HG03565 (cell line): ENCODE results near the gene NRSN2.
A peak's percentile ranks its signal among the peaks of the same experiment; 100 is the strongest.
"Not testable (repeated sequence)": the region's sequence is repeated elsewhere in the genome, so short reads cannot be mapped to it uniquely, and the experiment has no call there.

Experiments
- ATAC-seq: cut with Tn5 transposase; IDR thresholded peaks from one replicate; pipeline ENCODE4 v1.9.1; 2021; ENCODE audit warnings: mild to moderate bottlenecking, moderate library complexity; ENCODE audit not compliant: unreplicated experiment

The NRSN2 gene

DNA sequence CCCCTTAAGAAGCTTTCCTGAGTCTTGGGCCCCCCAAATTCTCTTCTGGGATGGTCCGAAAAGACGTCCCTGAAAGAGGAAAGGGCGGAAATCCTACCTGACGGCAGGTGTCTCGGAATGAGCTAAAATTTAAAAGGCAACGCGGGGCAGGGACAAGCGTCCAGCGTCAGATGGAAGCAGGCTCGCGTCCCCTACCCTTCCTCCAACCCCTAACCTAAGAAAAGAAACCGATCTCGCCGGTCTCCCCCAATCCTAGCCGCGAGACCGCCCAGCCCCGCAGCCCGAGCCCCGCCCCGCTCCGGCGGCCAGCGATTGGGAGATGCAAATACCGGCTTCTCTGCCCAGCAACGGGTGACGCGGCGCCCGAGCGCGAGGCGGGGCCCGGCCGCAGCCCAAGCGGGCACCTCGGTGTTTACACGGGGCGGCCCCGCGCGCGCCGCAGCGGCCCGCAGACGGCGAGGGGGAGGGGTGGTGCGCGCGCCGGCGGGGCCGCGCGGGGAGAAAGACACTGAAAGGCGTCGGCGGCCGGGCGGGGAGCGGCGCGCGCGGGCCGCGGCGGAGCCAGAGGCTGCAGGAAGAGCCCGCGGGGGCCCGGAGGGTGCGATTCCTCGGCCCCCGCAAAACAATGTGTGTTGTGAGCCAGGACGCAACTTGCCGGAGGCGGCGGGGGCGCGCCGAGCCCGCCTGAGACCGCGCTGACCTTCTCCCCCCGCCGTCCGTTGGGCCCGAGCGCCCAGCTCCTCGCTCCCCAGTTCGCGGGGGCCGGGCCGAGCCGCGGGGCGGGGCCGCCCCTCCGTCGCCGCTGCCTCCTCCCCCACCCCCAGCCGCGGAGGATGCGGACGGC lies 21.6 kb upstream of the NRSN2 start, which contains the start of gene SOX12:
SOX12 (plus strand) TSS at position 508 of the 844 bp plus-strand sequence. CDS start 373 bp downstream, outside the sequence.
- ATAC-seq: peak; percentile 69

DNA sequence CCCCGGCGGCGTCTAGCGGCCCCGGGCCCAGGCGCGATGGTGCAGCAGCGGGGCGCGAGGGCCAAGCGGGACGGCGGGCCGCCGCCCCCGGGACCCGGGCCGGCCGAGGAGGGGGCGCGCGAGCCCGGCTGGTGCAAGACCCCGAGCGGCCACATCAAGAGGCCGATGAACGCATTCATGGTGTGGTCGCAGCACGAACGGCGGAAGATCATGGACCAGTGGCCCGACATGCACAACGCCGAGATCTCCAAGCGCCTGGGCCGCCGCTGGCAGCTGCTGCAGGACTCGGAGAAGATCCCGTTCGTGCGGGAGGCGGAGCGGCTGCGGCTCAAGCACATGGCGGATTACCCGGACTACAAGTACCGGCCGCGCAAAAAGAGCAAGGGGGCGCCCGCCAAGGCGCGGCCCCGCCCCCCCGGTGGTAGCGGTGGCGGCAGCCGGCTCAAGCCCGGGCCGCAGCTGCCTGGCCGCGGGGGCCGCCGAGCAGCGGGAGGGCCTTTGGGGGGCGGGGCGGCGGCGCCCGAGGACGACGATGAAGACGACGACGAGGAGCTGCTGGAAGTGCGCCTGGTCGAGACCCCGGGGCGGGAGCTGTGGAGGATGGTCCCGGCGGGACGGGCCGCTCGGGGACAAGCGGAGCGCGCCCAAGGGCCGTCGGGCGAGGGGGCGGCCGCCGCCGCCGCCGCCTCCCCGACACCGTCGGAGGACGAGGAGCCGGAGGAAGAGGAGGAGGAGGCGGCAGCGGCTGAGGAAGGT lies 20.8 kb upstream of the NRSN2 start:
- ATAC-seq: no peak

DNA sequence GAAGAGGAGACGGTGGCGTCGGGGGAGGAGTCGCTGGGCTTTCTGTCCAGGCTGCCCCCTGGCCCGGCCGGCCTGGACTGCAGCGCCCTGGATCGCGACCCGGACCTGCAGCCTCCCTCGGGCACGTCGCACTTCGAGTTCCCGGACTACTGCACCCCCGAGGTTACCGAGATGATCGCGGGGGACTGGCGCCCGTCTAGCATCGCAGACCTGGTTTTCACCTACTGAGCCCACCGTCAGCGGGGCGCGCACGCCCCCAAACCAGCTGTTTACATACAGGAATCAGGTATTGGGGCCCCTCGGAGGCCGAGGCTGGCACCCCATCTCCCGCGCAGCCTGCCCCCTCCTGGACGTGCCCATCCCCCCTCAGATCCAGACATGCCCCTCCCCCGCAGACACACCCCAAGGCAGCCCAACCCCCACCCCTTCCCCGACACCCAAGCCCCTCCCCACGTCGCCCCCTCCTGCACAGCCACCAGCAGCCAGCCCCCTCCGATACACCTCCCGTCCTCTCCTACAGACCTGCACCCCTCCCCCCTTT lies 20.2 kb upstream of the NRSN2 start:
- no peak for ATAC-seq

DNA sequence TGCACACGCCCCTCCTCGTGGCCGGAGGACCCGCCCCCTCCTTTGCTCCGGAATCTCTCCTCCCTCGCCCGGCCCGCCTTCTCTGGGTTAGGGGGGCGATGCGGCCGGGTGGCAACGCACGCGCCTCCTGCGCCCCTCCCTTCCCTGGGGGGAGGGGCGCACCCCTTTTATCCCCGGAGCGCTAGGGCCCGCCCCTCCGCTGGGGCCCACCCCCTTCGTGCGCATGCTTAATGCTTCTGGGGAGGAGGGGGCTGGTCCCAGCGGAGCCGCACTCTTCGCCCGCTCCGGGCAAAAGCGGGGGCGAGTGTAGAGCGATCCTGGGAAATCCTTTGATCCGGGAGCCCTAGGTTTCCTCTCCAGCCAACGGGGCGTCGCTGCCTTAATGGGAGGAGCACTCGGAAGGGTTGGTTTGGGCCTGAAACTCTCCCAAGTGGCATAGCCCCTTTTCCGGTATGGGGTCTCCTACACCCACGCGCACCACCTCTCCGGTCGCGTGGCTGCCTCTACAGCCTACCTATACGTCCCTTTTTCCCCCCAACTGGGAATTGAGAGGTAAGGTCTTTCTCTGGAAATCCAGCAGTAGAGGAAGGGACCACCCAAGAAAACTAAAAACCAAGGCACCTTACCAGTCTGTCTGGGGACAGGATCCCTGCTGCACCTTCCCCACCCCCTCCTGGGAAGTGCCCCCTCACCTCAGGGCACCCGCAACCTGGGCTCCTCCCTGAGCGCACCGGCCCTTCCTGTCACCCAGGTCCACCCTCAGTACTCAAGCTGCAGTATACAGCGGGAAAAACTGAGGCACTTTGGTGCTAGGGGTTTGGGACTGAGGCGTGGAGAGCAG lies 19.5 kb upstream of the NRSN2 start:
- no peak for ATAC-seq

DNA sequence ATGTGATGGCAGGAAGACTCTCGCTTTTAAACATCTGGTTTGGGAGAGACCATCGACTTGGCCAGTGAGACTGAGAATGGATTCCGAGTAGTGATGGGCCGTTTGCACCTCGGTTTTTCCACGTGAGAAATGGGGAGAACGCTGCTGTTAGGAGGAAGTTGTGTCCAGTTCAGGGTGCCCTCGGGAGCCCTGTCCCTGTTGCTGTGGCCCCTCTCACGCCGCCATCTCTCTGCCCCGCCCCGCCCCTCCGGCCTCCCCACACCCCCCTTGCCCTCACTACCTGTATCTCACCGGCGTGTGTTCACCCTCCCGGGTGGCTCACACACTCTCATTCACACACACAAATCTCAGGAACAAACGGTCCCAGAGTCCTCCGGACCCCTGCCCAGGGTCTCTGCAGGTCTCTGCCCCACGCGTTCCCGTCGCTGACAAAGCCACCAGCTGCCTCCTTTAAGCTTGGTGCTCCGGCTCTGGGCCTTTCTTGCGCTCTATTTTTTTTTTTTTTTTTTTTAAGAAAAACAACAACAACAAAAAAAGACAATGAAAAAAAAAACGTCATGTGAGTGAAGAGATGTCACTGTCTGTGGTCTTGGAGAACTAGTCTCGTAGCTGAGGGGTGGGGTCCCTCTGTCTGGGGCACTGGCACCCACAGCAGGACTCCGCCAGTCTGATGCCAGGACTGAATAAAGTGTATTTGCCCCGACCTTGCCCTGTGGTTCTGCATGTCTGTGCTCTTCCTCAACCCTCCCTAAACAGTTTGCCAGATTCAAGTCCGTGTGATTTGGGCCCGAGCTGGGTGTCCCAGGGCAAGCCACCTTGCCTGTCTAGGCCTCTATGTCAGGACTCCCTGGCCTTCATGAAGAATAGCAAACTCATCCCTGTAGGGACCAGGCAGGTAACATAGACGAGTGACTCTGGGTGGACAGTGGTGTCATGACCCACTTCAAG lies 18.6 kb upstream of the NRSN2 start:
- no peak for ATAC-seq

DNA sequence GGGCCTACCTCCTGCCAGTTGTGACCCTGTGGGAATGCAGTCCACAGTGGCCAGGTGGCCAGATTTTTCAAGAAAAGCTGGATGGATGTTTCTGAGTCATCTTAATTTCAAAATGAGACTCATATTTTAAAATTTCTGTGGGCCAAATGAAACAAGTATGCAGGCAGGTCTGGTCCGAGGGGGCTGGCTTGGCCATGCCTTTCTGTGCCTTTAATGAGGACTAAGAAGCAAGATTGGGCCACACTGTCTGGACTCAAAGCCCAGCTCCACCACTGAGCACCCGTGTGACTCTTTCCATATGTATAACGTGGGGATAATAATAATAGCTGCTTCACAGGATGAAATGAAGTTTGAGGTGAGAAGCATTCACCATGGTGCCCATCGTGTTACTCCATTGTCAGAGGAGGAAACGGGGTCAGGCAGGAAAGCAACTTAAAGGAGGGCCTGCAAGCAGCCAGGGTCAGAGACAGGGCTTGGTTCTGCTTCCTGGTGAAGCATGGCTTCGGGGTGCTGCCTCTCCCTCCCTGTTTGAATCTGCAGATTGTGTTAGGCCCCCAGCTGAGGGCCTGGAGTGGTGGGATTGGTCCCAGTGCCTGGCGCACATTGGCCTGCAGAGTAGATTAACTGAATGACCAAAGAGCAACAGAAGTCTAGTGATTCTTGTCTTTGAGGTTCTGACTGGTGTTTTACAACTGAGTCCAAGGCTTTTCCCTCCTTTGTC lies 17.8 kb upstream of the NRSN2 start:
- no peak for ATAC-seq

DNA sequence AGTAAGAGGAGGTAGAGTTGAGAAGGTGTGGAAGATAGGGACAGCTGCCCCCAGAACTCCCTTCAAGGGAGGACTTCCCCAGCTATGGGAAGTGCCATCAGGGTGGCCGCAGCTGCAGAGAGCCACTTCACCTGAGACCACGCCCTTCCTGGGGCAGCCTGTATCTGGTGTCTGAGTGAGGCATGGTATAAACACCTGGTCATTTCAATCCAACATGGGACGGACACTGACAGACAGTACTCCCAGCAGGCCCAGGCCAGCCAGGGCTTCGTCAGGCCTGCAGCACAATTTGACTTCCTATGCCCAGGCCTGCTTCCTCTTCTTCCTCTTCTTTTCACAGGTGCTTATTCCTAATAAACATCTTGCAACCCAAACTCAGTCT lies 17.1 kb upstream of the NRSN2 start:
- no peak for ATAC-seq

DNA sequence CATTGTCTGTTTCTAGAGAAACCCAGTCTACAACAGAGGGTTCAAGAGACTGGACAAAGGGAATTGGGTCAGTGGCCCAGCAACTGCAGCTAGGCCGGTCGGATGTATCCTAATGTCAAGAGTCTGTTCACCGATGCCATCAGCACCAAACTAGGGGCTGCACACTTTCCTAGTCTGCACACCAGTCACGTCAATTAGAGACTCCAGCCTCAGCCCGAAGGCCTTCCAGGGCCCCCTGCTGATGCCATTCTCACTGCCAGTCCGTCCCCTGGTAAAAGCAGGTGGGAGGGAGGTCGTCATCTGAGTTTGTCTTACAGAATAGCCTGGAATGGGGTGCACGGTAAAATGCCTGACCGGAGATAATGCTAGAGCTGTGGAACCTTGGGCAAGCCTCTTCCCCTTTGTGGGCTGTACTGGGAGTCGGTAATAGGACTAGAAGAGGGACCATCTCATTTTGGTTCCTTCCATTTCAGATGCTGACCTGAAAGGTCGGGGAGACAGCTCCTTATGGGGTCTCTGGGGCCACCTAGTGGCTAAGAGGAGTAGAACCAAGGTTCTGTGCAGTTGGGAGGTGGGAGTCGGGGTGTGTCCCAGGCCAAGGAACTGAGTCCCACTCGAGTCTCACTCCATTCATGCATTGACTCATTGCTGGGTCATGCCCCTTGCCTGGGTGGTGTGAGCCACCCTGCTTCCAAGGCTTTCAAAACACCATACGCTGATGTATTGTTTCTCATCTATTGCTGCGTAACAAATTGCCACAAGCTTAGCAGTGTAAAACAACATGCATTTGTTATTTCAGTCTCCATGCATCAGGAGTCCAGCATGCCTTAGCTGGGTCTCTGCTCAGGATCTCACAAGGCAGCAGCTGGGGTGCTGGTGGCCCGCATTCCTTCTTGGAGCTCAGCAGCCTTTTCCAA lies 16.4 kb upstream of the NRSN2 start:
- ATAC-seq: peak; percentile 33

DNA sequence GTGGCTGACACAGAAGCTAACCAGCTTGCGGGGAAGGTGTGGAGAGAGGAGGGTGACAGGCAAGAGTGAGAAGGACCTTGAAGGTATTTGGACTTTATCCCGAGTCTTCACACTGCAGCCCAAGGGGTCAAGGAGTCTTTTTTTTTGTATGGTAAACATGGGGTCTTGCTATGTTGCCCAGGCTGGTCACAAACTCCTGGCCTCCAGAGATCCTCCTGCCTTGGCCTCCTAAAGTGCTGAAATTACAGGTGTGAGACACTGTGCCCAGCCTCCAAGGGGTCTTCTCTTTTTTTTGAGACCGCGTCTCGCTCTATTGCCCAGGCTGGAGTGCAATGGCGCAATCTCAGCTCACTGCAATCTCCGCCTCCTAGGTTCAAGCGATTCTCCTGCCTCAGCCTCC lies 12.3 kb upstream of the NRSN2 start:
- no peak for ATAC-seq

DNA sequence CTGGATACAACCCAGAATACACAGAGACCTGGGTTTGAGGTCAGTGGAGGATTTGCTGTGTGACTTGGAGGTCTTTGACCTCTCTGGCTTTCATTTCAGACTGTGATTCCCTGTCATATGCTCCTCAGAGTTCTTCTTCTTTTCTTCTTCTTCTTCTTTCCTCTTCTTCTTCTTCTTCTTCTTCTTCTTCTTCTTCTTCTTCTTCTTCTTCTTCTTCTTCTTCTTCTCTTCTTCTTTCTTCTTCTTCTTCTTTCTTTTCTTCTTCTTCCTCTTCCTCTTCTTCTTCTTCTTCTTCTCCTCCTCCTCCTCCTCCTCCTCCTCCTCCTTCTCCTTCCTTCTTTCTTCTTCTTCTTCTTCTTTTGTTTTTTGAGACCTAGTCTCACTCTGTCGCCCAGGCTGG lies 10.9 kb upstream of the NRSN2 start:
- not testable (repeated sequence) for ATAC-seq

DNA sequence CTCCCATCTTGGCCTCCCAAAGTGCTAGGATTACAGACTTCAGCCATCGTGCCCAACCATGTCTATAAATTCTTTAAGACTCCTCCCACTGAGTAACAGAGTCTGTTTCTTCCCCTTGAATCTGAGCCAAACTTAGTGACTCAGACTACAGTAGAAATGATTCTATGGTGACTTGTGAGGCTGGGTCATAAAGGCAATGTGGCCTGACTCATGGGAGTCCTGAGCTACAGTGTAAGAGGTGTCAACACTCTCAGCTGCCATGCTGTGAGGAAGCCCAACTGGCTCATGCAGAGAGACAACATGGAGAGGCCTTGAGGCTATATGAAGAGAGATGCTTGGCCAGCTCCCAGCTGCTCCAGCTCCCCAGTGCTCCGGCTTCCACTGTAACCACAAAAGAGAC lies 5.2 kb upstream of the NRSN2 start:
- ATAC-seq: no peak

DNA sequence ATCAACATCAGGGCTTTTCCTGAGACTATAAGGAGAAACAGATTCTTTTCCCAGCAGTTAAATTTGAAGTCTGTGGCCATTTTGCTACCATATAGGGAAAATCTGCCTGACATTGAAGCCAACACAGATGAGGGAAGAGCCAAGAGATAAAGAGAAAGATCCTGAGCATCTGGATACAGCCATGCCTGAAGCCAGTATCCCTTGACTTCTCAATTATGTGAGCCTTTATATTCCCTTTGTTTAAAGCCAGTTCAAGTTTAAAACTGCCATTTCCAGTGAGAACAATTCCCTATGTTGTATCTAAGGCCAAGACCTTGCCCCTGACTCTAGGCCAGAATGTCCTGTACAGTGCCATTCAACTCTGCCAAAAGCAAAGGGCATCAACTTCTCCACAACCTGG lies 3.8 kb upstream of the NRSN2 start:
- no peak for ATAC-seq

DNA sequence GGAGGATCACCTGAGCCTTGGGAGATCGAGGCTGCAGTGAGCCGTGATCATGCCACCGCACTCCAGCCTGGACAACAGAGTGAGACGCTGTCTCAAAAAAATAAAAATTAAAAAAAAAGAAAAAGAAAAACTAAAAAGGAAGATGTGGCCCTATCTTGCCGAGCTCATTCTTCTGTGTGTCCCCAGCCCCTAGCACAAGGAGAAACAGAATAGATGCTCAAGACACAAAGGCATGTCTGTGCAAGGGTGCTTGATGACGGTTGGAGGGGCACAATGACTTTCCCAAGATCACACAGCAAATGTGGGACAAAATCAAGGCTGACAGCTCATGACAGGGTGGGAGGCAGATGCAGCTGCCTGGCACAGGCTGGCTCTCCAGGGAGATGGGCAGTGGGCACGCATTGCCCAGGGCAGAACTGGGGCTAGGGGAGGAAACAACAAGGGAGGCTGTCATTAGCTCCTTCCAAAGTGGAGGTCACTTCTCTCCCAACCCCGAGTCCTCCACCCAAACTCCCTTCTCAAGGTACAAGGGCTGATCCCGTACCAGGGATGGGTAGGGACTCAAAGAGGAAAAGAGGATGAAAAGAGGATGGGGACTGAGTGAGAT lies 775 bp upstream of the NRSN2 start:
- no peak for ATAC-seq

DNA sequence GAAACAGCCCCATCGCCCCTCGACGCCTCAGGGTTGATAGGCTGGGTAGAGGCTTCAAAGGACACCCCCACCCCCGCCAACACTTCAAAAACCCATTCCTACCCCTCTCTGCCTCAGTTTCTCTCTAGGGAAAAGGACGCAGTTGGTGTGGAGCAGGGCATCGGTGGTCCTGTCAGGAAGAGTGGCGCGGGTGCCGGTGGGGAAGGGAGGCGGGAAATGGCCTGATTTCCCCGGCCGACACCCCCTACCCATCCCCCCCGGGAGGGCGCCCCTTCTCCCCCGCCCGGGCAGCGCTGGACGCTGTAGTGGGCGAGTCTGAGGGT lies 367 bp downstream of the NRSN2 start:
- no peak for ATAC-seq

DNA sequence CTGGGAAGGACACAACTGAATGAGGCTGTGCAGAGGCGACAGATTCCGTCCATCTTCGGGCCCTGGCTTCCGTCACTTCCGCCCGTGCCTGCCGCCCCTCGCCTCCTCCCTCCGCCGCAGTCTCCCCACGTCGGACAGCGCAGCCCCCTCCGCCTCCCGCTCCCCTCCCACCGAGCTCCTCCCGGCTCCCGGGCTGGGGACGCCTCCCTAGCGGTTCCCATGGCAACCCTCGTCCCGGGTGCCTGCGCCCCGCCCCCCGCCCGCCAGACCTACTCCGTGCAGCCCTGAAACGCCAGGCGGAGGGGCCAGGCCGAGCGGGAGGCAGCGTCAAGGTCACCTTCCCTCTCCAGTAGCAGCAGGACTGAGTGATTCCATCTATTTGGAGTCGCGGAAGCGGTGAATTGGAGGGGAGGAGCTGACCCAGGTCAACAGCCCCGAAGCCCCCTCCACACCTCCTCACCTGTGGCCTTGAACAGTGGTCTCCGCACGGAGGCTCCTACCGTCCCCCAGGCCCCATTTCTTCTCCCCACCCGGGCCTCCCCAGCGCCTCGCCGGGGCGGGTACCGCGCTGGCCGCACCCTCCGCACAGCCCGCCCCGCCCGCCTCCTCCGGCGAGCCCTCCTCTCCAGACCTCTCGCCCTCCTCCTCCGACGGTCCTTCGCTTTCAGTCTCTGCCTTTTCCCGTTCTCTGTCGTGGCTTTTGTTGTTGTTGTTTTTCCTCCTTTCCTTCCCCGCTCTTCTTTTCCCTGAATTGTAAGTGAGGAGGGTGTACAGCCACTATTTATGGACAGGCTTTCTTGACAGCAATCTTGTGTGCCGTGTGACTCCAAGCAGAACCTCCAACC lies 951 bp downstream of the NRSN2 start:
- peak; percentile 69 for ATAC-seq

DNA sequence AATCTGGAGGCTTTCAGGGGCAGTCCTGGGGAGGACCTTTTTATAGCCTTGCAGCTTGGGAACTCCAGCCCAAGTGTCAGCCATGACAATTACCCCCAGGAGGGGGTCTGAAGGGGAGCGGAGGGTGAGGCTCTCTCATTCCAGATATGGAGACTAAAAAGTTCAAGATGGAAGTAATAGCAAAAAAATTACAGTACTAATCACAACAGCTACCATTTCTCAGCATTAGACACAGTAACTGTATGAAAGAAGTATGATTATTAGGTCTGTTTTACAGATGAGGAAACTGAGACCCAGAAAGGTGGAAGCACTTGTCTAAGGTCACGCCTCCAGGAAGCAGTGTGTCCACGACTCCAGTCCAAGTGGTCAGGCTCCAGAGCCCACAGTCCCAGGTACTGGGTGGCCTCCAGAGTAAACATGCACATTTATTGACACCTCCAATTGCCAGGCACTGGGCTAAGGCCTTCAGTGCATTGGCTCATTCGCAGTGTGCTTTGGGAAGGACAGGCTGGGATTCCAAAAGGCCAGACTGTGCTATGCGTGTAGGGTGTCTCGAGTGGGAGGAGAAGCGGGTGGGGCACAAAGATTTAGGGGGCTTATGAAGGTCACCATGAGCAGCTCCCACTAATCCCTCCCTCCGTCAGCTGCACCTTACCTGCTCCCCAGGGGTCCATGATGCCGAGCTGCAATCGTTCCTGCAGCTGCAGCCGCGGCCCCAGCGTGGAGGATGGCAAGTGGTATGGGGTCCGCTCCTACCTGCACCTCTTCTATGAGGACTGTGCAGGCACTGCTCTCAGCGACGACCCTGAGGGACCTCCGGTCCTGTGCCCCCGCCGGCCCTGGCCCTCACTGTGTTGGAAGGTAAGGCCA lies 2.3 kb downstream of the NRSN2 start:
- ATAC-seq: no peak
